Pulmonary artery endothelial cell (primary cell): ENCODE data around the gene DCAF17. TPM values are rescaled to one million over a fixed set of nuclear protein-coding genes. Genes with fewer than 3 reads are reported as not detected.
A peak's percentile ranks its signal among the peaks of the same experiment; 100 is the strongest.
"Not testable (repeated sequence)": the region's sequence is repeated elsewhere in the genome, so short reads cannot be mapped to it uniquely, and the experiment has no call there.

Source experiments
- DNase-seq: peaks from one replicate; pipeline ENCODE4 v3.0.0-alpha.2; 2011; ENCODE audit warnings: low read depth, low spot score
- total RNA-seq: library from RNA; depleted of rRNA; stranded (reverse); fragments of >200 nt; gene quantifications from 2 replicates; pipeline ENCODE4 v1.2.3, GENCODE V29; 2014

Gene DCAF17
- total RNA-seq, 1 donor from 2014 or later: 15.6 TPM

DNA sequence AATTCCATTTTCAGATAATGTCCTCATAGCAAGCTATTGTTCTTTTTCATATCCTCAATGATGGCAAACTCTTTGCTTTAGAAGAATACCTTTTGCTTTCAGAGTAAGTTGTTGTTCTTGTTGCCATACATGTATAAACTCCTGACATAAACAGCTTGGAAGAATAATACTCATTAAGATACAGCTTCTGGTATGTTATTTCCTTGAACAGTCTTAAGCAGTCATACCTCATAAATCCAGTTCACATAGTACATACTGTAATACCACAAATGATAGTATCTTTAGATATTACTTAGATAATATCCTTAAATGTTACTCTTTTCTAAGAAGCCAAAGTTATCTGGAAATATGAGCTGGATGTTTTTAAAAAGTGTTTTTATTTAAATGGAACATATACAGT is 23.4 kb upstream of the DCAF17 start:
- no peak for DNase-seq

DNA sequence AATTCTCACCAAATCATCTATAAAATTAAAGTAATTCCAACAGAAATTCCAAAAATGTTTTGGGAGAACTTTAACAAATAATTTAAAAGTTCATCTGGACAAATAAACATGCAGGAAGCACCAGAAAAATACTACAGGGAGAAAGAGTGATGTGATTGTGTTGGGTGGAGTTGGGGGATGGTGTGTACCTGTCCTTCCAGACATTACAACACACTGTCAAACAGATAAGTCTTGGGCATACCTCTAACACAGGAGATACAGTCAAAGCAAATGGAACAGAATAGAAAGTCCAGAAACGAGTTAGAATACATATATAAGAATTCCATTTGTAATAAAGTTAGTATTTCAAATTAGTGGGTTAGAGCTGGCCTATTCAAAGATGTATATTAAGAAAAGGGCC is 22.8 kb upstream of the DCAF17 start:
- DNase-seq: no peak

DNA sequence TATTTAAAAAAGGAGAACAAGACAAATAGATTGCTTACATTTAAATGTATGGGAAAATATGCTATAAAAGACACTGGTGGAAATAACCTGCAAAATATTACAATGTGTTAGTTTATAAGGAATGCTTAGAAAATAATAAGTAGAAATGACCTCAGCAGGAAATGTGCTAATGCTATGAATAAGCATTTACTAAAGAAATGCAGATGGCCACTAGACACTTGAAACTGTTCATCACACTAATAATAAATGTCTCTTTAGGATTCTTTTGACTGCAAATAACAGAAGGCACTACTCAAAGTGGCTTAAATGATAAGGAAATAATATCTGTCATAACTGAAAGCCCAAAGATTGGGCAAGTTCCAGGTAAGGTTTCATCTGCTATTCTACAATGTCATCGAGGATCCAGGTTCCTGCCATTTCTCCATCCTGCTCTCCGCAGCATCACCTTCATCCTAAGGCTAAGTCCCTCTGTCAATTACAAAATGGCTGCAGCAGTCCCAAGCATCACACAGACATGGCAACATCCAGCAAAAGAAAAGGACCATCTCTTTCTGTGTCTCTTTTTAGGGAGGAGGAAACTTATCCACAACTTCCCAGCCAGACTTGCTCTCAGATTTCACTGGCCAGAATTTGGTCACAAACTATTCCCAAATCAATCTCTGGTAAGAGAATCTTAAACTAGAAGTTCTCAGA is 22.1 kb upstream of the DCAF17 start:
- DNase-seq: no peak

DNA sequence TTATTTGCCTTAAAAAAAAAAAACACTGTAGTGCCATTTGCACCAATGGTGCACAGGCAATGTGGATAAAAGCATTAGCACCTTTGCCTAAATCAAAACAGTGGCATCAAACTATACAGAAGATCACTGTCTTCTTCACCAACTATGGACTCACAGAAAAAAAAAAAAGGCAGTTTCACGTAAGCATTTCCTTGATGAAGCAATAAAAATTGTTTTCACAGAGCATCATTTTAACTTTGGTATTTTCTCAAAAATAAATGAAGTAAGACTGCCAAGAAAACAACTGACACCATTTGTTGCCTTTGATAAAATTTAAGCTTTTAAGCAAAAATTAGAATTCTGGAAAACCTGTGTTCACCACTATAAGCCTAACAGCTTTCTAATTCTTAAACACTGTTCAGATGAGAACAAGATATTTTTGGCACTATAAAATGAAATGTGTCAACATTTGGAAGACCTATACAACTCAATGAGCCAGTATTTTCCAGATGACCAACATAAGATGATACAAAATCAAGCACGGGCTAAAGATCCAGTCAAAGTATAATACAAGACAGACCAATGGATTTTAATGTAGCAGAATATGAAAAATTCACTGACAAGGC is 21.4 kb upstream of the DCAF17 start:
- DNase-seq: no peak

DNA sequence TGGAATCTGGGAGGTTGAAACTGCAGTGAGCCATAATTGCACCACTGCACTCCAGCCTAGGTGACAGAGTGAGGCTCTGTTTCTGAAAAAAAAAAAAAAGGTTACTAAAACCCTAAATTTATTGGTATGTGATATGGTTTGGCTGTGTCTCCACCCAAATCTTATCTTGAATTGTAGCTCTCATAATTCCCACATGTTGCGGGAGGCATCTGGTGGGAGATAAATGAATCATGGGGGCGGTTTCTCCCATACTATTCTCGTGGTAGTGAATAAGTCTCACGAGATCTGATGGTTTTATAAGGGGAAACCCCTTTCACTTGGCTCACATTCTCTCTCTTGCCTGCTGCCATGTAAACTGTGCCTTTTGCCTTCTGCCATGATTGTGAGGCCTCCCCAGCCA is 19.4 kb upstream of the DCAF17 start:
- DNase-seq: not testable (repeated sequence)

DNA sequence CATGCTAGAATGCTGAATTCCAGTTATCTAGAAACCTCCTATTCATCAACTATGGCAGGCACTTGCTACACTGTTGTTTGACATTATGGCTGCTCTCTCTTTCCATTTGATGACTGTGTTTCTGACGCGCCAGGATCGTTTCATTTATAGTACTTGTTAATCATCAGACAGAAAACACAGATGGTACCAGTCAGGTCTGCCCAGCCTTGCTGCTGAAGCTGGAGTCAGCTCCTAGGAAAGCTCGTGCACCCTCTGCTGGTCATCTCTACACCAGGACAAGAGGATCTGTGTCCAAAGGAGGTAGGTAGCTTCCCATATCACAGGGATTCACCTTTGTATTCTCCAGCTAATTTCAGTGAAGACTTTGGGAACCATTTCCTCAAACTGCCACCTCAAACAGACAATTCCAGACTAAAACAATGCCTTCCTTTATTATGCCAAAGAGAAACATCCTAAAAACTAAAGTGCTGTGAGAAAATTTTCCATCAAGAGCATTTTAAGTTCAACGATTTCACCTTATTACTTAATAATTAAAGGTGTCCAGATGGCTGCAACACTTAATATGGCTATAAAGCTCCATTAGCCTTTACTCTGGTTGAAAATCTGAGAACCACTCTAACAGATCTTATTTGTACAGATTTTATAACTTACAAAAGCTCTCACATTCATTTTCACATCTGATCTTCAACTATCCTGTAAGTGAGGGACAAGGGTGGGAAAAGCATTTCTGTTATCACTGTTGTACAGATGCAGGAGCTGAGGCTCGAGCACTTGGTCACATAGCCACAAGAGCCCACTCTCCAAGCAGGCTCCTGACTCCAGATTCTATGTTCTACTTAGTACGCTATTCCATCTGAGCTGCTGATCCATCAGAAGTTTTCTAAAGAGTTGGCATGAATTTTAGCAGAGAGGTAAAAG is 17.8 kb upstream of the DCAF17 start:
- DNase-seq: peak; percentile 87

DNA sequence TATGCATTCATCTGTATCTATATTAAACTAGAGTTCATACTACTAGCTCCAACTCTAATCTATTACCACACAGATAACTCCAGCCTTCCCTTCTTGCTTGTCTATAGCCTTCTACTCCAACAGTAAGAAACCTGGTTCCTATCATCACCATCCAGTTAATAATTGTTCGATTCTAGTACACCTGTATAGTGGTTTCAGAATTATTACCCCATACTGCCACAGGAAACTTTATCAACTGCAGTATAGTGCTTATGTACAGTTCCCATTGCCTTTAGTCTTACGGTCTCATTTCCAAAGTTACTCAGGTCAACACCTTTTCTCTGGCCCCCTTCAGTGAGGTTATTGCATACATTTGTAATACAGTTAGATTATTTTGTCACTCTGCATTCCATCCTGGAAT is 14.7 kb upstream of the DCAF17 start:
- no peak for DNase-seq

DNA sequence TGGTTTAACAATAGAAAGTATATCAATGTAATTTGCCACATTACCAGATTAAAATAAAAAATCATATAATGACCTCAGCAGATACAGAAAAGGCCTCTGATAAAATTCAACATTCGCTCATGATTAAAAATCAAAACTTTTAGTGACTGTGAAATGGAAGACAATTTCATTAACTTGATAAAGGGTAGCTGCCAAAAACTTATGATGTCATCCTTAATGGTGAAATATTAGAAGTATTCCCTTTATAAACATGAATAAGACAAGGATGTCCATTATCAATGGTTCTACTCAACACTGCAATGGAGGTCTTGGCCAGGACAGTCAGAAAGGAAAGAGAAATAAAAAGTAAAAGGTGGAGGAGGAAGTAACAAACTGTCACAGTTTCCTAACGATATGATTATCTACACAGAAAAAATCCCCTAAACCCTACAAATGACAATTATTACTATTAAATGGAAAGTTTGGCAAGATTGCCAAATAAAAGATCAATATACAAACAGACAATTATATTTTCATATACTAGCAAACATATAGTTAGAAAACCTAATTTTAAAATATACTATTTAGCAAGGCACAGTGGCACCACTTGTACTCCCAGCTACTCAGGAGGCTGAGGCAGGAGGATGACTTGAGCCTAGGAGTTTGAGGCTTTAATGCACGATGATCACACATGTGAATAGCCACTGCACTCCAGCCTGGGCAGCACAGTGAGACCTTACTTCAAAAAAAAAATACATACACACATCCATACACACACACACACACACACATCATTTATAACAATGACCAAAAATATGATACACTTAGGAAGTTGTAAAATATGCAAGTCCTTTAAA is 13.1 kb upstream of the DCAF17 start:
- no peak for DNase-seq

DNA sequence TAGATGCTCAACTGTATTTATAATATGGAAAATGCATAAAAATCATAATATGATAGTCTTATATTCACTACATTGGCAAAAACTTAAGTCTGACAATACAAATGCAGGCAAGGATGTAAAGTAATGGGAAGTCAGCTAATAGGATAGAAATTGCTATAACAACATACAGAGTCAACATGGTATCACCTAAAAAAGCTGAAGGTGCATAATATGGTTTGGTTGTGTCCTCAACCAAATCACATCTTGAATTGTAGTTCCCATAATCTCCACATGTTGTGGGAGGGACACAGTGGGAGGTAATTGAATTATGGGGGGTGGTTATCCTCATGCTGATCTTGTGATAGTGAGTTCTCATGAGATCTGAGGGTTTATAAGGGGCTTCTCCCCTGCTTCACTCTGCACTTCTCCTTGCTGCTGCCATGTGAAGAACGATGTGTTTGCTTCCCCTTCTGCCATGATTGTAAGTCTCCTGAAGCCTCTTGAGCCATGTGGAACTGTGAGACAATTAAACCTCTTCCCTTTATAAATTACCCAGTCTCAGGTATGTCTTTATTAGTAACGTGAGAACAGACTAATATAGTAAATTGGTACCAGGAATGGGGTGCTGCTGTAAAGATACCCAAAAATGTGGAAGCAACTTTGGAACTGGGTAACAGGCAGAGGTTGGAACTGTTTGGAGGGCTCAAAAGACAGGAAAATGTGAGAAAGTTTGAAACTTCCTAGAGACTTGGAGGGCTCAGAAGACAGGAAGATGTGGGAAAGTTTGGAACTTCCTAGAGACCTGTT is 11.1 kb upstream of the DCAF17 start:
- not testable (repeated sequence) for DNase-seq

DNA sequence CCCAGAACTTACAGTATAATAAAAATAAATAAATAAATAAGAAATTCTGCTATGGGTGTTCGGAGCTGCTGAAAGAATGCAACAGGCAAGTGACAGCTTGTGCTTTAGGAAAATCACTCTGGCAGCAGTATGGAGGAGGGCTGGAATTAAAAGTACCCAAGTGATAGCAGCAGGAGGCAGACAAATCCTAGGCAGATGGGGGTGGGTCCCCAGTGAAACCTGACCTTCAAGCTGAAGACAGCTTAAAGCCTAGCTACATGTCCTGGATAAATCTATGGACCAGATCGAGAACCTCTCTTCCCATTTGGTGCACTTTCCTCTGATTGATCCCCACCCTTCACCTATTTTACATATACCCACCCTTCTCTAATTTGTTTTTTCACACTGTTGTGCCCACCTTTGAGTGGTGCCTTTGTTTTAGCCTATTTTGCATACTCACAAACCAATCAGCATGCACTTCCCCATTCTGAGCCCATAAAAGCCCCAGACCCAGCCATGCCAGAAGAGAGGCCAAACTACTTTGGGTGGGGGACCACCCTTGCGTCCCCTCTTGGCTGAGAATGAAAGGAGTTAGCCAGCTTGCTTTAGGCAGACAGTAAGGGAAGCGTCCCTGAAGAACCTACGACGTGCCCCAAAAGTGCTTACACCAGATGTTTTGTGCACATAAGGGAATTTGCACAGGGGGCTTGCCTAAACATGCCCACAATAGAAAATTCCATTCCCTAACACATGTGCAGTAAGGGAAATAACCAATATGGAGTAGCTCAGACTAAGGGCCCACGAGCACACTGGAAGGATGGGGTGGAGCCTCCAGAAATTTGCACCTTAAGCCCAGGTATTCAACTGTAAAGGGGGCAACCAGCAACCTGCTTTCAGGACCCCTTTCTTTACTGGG is 3.3 kb upstream of the DCAF17 start:
- no peak for DNase-seq

DNA sequence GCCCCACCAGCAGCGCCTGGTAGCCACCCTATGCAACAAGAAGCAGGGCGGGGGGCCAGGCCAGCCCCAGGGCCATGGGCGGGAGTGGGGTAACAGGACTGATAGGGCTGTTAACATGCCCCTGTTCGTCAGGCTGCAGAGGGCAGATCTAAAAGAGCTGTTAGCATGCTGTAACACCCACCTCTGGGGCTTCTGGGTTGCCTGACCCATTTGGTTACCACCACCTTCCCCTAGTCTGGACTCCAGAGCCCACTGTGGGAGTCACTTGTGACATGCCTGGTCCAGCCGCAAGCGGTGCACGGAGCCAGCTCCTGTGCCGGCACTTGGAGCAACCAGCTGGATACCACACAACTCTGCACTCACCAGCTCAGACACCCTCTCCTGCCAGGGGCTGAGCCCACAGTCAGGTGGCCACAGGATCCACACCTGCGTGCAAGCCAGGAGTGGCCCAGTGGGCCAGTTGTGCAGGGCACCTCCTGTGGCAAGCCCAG is 2.3 kb upstream of the DCAF17 start:
- no peak for DNase-seq

DNA sequence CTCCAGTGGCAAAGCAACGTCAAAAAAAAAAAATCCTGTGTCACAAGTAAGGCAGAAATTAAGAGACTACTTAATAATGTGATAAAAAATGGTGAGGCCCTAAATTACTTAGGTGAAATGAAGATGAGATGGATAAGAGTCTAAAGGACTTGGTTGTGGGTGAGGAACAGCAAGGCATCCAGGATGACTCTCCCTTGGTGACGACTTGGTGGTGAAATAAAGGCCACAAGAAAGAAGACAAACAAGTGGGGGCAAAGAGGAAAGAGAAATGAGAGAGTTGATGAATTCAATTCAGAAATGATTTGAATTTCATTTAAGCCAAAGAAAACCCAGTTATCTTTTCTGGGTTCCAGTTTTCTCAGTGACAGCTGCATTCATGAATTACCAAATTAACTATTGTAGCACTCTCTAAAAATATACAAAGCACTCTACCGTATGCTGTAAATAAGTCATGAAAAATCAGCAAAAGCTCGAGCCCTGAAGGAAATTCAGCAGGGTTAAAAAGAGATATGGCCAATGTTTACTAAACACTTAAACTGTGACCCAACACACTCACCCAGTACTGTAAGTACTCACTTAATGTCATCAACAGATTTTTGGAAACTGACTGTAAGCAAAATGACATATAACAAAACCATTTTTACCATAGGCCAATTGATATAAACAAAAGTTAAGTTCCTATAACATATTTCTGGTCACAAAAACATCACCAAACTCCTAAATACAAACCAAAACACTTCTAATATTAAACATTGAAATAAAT is 1.6 kb upstream of the DCAF17 start:
- DNase-seq: no peak

DNA sequence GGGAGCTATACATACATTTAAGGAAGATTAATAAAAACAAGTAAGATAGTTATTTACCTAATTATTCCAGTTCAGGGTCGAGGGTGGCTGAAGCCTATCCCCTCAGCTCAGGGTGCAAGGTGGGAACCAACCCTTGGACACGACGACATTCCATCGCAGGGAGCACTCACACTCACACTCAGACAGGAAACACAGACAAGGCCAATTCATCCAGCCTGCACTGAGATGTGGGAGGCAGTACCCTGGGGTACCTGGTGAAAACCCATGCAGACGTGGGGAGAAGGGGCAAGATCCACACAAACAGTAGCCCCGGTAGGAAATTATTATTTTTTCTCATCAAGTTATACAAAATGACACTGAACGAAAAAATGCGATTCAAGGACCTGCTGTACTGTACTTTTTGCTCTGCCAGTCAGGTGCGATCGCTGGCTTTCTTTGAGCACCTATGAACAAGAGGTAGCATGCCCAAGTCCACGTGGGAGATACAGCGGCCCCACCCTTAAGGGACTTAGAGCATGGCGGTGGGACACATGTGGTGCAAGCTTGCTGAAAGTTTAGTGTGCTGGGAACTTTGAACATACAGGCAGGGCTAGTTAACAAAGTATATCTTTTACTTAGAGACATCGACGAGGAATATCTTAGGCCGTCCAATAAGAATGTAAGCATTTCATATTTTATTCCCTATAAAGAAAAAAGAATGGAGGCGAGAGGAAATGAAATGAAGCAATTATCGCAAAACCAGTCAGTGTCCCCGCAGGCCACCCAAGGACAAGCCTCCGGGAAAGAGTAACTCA is 860 bp upstream of the DCAF17 start:
- no peak for DNase-seq

DNA sequence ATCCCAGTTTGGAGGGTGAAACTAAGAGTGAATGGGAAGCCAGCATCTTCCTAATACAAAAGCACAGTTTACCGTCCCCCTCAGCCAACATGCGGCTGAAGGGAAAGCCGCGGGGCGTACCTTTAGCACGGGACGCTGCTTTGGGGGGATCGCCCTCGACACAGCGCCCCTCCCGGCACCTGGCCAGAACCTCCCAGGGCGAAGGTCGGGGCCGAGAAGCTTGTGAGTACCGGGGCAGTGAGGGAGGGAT is 338 bp upstream of the DCAF17 start, which contains the start of gene METTL8:
TSS of gene METTL8 (minus strand) at position 228 of the 250 bp plus-strand sequence. CDS start 41,805 bp downstream, outside the sequence.
- no peak for DNase-seq

DNA sequence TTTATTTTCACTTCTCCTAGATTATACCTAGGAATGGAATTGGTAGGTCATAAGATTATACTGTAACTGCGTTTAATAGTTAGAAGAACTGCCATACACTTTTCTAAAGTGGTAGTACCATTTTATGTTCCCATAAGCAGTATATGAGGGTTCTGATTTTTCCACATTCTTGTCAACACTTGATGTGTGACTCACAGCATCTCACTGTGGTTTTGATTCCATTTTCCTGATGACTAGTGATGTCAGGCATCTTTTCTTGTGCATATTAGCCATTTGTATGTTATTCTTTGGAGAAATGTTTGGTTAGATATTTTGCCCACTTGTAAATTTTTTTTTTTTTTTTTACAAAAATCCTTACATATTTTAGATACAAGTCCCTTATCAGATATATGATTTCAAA is 2.3 kb downstream of the DCAF17 start:
- no peak for DNase-seq

DNA sequence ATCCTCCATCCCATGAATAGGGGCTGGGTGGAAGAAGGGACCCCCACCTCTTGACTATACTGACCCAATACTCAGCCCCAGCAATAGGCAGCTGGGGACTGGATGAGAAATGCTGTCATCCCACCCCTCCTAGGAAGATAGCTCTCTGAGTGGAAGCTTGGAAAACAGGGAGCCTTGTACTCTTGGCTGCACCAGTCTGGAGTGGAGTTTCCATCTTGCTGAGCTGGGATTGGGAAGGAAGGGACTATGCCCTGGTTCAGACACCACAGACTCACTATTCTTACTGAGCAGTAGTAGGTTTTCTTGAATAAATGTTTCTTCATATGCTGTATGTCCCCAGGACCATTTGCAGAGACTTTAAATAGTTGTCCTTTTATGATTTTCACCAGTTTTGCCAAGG is 7.4 kb downstream of the DCAF17 start:
- no peak for DNase-seq

DNA sequence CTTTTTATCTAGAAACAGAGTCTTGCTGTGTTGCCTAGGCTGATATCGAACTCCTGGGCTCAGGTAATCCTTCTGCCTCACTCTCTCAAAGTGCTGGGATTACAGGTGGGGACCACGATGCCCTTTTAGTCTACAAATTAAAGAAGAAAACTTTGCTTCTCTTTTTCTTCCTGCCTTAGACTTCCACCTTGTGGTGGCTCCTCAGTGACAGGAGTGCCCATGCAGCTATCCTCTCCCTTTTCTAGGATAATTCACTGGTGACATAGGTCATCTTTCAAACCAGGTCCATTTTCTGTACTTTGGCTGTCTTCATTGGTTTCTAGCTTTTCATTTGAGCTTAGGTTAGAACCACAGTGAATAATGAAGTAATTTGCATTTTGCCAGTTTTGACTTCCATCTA is 13.6 kb downstream of the DCAF17 start:
- DNase-seq: no peak

DNA sequence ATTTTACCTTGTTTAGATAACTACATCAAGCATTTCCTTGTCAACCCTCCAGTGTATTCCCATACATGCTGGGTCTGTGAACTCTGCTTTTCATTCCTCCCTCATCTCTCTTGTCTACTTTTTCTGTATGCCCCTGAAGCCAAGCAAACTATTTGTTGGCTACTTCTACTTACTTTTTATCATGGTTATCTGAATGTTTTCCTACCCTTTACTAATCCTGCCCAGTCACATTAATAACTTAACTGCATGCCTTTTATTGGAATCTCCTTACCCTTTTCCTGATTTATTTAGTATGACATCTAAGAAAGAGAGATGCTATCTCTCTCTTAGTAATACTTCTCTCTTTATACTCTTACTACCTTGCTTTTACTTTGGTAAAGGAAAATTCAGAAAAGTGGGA is 17.0 kb downstream of the DCAF17 start:
- no peak for DNase-seq
